GM19372 (cell line): ENCODE results near the gene RUNX2.

Experiments
- ATAC-seq: cut with Tn5 transposase; IDR thresholded peaks from one replicate; pipeline ENCODE4 v1.9.1; 2021; ENCODE audit warnings: mild to moderate bottlenecking, low read depth, moderate library complexity; ENCODE audit not compliant: unreplicated experiment

RUNX2 gene

DNA sequence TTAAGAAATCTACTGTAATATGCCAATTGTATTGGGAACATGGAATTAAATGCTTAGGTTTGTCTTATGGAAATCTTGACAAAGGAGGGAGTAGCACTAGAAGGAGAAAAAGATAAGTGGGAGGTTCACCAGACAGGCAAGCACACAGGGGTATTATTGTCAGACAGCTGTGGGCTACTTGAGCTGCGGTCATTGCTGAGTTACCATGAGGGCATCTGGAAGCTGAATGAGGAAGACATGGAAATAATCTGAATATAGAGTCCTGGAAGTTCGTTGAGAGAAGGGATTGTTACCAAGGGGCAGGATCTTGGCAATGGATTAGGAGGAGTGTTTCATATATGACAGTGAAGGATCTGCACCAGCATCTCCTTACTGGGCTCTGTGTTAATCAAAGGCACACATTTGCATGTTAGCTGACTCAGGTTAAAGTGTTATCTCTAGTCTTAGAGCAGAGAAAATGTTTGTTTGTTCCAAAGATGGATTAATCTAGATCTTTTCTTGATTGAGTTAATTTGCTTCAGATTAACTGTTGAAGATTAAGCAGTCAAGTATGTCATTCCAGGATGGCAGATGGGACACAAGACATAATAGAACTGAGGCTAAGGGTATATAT lies 102.6 kb downstream of the RUNX2 start:
- no peak for ATAC-seq

DNA sequence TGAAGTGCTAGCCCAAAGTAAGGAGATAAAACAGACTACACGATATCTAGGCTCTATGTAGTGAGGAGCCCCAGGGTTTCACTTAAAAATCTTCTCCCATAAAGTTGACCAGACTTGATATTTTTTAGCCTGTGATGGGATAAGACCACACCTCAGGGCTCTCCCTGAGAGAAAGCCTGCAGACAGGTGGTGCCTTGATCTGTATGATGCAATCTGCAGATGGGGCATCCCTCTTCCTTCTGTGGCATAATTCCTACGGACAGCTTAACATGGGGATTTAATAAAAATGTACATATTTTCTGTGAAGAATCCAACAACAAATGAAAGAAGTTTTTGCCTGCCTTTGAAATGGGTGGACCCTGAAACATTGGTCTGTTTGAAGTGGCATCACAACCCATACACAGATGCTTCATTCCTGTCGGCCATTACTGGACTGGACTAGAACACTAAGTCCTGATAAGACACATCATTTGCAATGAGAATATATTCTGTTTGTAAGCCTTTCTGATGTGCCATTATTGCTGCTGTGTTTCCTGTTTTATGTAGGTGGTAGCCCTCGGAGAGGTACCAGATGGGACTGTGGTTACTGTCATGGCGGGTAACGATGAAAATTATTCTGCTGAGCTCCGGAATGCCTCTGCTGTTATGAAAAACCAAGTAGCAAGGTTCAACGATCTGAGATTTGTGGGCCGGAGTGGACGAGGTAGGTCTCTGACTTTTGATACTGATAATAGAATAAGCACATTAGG lies 103.4 kb downstream of the RUNX2 start:
- ATAC-seq: no peak

DNA sequence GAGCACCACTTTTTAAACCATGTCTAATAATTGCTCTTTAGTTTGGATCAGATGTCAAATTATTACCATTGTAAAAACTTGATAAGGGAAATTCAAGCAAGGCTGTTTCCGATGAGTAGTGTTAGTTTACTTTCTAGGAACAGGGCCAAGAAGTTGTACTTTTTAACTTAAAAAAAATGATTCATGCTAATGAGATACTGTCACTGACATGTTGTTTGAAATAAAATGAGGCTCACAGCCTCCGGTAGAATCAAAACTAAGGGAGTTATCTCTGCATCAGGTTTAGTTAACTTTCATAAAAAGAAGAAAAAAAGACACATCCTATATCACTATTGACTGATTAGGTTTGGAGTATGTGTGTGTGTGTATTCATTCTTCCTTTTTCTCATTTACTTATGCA lies 104.8 kb downstream of the RUNX2 start:
- ATAC-seq: no peak

DNA sequence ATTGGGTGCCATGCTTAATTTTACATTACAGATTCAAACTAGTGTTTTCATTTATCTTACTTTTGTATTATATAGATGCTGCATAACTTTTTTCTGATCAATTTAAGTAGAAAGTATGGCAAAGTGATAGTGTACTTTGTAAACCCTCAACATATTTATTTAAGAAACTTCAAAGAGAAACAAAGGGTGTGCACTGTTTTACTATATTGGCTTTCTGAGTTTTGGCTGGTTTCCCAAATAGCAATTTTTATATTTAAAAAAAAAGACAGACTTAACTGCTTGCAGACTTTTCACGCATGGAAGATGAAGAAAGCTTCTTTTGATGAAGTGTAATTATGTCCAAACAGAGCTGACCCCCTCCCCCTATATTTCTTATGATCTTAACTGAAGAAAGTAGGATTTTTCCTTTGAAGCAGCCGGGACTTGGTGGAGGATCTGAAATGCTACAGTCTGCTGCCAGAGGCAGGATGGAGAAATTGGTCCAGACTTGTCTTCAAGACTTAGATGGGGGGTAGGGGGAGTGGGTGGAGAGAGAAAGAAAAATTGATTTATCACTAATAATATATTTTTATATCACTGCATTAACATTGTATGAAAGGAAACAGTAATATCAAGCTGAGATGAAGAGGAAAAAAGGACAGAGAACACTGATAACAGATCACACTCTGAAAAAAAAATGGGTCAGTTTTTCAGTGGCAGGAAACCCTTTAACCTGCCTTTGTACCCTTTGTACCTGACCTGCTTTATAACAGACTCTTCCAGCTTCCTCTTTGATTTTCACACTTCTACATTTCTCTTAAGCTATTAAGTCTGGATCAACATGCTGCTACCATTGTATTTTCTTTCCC lies 105.6 kb downstream of the RUNX2 start:
- no peak for ATAC-seq

DNA sequence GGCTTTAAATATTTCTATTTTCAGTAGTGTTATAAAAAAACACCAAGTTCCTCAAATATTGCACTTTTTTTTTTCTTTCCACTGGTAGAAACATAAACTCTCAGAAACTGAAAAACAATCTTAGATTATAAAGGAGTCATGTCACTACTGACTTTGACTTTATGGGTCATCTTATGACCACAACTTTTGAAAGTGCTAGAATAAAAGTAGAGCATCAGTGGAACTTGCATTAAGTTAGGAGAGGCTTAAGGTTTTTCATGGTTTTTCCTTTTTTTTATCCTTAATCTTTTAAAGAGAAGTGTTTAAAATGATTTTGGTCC lies 106.2 kb downstream of the RUNX2 start:
- no peak for ATAC-seq

DNA sequence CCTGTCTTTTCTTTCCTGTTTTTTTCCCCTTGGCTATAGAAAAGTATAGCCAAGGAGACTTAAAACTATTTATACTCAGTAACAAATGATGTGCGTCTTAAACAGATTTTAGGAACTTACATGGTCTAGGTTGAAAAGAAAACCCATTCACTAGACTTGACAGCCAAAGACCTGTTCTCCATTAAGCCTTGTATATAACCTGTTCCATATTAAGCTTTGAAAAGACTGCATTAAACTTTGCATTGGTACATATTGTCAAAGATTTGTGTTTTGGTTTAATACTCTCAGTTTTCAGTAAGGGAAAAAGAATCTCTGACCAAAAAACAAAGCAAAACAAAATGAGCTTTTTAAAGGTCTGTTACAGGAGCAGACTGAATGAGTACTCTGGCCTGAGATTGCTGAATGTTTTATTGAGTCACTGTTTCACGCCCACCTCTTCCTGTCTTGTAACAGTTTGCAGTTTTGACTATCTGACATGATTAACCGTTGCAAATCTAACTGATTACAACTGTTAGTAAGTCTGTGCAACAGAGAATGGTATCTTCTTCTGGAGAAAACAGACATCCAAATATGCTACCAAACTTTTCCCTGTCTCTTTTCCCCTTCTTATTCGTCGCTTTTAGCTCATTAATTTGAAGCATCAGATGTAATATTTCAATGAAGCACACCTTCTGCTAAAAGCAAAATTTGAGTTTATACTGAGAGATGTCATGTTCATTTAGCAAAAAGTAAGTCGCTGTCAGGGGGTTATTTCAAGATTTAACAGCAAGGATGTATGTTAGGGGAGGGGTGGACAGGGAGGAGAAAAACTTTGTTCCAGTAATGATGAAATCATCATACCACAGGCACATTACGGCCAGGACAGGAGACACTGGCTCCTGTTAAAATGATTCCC lies 108.7 kb downstream of the RUNX2 start:
- peak; percentile 88 for ATAC-seq

DNA sequence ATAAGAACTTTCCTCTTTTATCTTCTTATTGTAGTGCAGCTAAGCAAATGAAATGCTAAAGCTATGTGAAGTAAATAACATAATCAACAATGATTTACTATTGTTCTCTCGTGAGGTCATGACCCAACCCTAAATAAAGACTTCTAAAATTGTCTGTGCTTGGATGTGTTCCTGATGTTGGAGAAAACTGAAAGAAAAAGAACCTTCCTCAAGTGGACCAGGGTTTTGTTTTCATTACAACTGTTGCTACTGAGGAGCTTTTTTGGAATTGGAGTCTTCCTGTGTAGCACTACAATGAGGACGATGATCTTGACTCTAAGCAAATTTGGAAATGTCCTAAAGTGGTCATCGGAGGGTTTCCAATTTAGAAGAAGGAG lies 109.3 kb downstream of the RUNX2 start:
- no peak for ATAC-seq

DNA sequence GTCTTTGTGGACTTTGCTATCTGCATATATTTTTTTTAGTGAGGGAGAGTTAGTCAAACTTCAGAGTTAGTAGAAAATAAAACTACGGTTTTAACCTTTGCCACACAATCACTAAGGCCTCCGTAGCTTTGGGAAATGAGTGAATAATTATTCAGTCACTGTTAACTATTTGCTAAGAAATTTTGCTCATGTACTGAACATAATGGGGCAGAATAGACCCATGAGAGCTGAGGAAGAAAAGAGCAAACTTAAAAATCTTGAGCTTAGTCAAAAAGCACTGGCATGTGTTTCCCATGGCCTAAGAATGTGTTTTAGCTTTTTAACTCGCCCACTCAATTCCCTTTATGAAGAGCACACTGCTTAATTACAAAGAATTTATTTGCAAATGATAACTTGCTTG lies 110.0 kb downstream of the RUNX2 start:
- no peak for ATAC-seq

DNA sequence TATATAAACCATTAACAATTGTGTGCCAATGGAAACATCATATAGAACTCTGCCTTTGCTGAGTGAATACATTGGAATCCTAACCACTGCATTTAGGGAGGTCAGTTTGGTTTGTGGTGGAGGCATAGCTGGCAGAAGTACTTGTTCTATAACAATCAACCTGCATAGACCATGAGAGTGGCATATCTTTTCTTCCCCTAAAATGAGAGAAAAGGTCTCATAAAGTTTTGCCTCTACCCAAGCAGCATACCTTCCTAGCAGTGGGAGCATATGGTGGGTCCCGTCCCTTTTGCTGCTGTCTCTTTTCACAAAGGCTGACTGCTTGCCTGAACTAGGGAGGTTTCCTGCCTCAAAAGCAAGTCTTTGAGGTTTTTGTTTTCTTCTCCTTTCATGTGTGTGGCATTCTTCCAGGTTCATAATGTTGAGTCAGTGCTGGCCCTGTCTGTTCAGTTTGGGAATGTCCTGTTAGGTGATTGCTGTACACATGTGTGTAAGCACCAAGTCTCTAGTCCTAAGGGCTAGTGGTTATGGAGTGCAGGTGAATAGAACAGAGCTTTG lies 110.8 kb downstream of the RUNX2 start:
- no peak for ATAC-seq

DNA sequence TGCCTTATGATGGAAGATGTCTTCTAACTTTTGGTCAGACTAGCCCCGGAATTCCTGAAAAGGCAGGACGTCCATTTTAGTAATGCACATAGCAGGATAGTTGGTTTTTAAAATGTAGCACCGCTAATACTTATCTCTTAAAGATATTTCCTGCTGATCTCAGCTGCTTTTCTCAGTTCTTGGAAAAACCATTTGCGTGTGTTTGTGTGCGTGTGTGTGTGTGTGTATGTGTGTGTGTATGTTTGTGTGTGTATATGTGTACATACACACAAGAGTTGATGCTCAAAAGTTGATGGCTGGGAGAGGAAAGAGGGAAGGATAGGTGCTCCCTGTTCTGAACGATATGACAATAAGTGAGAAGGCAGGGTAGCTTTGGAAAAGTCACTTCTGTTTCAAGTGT lies 111.3 kb downstream of the RUNX2 start:
- ATAC-seq: no peak

DNA sequence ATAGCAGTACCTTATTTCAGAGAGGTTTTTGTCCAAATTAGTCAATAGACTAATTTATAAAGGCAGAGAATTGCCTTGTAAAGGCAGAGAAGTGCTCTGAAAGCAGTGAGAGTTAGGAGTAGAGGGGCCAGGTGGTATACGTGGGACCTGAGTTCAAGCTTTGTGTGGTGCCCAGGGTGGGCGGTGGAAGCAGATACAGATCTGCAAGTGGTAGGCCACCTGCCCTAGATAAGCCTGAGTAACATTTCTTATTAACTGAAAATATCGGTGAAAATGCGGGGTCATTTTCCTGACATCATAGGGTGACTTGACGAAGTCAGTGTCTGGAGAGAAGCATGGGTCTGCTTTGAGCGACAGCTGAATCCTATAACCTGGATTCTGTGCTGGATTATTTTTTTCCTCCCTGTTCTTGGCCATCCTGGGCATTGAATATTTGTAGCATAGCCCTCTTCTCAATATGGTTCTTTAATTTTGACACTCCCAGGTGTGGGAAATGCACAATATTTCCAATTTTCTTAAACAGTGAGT lies 111.8 kb downstream of the RUNX2 start:
- no peak for ATAC-seq

DNA sequence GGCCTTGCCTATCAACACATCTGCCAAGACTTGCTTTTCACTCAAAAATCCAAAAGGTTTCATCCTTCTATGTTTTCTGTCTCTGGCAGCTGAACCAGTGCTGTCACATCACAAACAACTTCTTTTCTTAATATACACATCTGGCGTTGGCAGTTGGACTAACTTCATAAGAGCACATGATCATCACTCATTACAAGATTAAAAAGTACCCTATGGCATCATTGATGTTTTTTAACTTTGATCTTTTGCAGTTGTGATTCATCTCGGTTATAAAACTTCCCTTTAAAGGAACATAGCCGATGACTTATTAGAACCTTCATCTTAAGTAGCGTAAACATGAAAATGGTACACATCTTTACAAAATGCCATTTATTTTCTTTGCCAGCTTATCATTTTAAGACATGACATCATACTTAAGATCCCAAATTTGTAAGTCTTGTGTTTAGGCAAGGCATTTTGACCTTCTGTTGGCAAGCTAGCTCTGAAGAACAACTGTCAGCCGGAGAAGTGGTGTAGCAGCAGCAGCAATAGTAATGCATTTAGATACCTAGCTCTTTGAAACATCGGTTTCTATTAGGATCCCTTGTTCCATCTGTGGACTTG lies 113.8 kb downstream of the RUNX2 start:
- no peak for ATAC-seq

DNA sequence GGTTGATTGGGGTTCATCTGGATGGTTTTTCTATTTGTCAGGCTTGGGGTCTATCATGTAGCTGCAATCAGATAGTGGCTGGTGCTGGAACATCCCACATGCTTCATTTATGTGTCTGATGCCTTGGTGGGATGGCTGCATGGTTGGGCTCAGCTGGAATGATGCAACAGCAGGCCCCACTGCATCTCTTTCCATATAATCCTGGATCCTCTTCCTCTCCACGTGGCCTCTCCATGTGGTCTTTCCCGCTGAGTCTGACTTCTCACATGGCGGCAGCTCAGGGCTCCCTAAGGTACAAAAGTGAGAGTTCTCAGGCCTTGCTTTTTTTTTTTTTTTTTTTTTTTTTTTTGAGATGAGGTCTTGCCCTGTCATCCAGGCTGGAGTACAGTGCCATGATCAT lies 114.6 kb downstream of the RUNX2 start:
- no peak for ATAC-seq

DNA sequence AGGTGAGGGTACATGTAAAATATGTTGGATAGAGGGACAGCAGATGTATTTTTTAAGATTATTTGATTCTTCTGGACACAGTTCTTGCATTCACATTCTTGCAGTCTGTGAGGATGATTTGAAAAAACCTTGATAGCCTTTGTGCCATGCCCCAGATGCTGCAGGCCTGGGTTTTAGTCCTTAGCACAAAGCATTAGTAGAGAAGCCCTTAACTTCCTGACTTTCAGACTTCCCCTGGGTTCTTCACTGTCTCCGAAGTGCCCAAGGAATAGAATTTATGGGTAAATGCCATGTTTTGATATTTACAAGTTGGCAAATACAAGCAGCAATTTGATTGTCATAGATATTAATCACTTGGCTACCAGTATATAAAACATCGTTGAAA lies 117.2 kb downstream of the RUNX2 start:
- ATAC-seq: no peak

DNA sequence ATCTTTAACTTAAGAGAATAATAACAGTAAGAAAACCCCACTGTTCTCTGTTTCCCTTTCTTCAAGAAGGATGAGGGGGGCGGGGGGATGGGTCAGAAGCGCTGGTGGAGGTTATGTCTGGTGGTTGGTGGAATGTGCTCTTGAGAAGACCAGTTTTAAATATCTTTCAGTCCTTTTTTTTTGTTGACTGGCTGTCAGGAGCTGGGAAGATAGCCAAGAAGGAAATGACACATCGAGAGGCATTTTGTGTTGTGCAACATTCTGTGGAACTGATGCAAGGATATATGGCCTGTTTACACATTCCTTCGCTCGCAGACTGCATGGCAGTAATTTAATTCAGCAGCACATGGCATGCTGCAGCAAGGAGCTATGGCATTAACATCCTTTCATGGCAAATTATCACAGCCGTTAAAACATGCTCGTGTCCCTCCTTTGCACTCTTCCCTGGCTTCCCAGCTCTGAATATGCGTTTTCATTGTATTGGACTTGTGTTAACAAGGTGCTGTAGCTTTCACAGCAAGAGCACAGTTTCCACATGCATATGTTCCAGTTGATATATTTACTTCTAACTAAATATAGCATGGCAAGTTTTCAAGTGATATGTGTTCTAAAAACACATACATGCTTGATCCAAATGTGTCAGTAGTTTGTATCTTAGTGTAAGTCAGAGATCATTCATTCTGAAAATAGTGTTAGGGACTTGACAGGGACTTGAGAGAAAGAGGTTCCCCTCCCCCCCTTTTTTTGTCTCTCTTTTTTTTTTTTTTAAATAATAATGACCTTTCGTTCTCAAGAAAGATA lies 117.8 kb downstream of the RUNX2 start:
- ATAC-seq: no peak

DNA sequence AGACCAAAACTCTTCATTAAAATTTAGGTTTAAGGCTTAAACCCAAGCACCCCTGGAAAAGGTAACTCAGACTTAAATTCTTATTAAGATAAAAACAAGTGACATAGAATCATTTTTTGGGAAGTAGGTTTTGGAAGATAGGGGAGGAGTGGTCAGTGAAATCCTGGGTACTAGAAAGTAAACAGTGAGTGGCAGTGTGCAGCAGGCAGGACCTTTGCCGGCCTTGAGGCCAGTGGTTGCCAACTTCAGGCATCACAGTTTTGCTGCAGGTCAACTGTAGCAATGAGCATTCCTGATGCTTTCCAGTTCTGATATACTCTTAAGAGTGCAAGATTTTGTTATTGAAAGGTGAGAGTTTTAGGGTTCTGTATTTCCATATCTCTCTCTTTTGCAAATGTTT lies 118.9 kb downstream of the RUNX2 start:
- no peak for ATAC-seq

DNA sequence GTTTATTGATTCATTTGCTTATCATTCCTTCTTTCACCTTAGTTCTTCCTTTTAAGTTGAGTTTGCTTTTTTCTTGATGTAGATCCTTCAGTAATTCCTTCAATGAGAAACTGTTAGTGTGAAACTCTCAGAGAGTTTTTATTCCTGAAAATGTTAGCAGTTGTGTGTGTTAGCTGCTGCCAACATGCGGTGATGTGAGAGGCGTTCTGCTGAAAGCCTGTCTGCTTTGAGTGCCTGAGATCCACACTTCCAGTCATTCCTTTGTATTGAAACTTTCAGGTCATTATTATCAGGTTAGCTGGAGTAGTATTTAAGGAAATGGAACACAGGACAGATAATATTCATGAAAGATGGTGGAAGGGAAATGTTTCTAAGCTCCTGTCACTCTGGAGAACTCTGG lies 119.6 kb downstream of the RUNX2 start:
- ATAC-seq: no peak

DNA sequence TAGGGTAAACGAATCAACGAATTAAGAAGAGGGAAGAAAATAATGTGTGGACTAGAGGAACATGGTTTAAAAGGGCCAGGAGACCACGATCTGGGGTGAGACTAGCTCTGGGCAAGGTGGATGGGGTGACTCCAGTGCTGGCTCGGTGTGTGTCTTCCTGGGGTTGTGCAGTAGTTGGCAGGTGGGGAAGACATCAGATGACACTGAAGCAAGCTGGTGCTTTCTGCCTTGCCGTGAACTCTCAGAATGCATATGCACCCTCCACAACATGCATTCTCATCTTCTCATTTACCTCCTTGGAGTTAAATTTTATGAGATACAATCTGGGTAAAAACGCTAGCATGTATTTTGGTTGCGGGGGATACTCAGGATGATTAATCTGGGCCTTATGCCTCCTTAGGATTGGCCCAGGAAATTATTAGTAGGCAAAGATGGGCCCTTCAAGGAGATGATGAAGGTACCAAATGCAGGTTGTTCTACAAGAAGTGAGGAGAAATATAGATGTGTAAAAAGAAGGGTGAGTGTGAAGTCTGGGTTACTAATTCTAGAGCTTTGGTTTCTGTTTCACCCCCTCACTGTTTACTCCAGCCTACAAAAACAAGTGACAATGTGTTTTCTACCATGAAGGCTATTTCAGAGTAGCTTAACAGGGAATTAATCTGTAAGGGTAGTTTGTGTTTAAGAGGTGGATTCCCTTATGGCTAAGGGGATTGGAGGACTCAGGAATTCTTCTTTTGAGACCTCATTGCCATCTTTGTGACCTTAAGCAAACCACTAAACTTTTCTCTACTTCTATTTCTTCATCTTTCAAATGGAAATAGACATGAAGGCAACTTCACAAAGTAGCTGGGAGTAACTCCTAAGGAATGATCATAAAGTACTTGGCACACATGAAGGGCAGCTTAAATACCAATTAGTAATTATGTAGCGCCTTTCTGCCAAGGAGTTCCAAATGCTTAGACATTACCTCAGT lies 120.6 kb downstream of the RUNX2 start:
- no peak for ATAC-seq
